NCI-H2107 (cell line): ENCODE results near the gene CHID1.

Experiments
- DNase-seq: peaks from one replicate; lab custom pipeline; 2025; lab: John Stamatoyannopoulos, UW

Gene CHID1

DNA sequence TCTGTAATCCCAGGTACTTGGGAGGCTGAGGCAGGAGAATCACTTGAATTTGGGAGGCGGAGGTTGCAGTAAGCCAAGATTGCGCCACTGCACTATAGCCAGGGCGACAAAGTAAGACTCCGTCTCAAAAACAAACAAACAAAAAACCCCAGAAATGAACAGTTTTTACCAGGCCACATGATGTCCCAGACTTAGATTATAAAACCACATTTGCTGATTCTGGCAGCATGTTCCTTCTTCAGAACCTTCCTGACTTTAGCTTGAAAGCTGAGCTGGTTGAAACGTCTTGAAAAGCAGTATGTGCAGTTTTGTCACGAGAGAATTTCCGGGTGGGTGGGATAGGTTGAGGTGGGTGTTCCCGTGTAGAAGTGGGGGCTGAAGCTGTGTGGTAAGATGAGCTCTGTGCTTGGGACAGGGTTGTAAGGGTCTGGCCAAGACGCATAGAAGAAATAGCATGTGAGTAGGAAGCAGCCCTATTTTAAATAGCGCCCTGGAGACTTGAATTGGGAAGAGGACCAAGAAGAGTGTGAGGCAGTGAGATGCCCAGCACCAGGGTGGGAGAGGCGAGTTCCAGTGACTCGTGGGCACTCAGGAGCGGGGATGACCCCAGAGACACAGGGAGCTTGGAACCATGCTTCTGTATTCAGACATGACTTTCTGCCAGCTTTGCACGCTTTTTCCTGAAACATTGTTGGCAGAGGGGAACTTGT, 22.7 kb upstream of the CHID1 start:
- no peak for DNase-seq

DNA sequence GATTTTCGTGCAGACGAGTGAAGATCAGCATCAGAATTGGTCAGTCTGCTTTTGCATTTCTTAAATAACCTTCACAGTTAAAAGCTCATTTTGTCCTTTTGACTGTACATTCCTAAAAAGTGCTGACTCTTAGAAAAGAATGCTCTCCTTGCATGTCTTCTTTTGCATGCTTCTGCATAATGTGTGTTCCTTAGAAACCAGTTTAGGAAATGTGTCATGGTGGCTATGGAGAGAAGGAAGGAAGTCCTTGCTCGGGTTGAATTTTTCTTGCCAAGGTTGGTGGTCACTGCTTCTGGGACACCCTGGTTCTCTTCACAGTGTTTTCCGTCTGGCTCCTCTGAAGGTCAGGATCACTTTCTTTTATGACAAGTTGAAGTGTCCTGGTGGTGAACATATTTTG, 21.8 kb upstream of the CHID1 start:
- no peak for DNase-seq

- DNase-seq = no peak
These were observed 20.8 kb upstream of the CHID1 start for GRCh38 chr11:931385-931784.

- no peak for DNase-seq
These were observed 18.8 kb upstream of the CHID1 start for GRCh38 chr11:929405-929804.

DNA sequence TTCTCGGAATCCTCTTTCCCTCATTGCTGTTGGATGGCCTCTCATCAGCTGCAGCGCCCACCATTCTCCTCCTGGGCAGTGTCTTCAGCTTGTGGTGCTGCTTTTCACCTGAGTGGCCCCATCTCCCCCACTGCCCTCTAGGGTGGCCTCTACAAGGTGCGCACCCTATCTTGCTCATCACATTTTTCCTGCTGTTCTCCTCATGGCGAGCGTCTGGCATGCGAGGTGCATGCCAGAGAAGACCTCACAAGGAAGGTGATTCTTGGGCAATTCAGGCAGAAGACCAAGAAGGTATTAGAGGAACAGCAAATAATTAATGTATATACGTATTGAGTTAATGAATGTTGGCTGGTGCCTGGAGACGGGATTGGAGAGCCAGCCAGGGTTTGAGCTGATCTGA, 18.2 kb upstream of the CHID1 start:
- DNase-seq = no peak

DNA sequence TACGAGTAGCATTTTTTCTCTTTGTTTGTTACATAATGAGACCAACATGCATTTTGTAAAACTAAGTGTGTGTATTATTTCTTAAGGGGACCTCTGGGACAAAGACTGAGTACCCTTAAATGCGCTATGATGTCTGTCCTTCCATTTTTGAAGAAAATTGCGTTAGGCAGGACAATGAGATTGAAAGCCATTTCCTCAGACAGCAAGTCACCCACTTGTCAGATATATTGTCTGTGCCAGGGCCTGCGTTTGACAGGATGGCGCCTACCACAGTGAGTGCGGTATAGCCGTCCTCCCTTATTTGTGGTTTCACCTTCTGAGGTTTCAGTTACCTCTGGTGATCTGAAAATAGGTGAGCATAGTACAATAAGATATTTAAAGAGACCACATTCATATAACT, 17.3 kb upstream of the CHID1 start:
- DNase-seq = no peak

- DNase-seq = no peak
These were observed 15.8 kb upstream of the CHID1 start for GRCh38 chr11:926341-926916.

- peak; percentile 89 for DNase-seq
These were observed 15.1 kb upstream of the CHID1 start, which contains the start of gene AP2A2 for GRCh38 chr11:925496-926301. Gene AP2A2, plus strand, starts transcription at chr11:925870. Its CDS starts 152 bp downstream, at chr11:926022.

- no peak for DNase-seq
These were observed 14.5 kb upstream of the CHID1 start for GRCh38 chr11:925158-925495.

DNA sequence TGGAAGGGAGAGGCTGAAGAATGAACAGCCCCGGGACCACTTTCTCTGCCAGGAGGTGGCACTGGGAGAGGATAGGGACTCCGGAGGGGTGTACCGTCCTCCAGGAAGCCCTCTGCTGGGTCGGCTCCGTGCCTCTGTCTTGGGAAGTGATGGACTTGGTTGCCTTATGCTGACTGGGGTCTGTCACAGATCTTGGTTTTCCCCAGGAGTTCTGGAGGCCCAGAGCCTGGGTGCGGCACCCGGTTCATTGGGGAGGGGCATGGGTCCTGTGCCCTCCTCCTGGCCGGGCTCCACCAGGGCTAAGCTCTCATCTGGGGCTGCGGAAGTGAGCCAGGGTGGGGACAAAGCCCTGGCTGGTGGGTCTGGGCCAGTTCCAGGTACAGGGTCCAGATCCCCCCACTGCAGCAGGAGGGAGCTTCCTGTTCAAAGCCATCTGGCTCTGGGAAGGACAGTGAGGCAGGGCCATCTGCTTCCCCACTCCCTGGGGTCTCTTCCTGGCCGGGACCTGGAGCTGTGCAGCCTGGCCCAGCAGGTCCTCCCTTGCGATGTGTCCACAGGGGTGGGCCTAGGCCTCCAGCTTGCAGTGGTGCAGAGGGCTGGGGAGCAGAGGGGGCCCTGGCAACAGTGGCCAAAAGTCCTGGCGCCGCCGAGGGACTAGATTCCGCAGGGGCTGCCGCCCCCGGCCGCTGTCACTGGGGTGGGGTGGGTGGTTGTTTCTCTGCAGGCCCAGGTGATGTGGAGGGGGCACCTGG, 14.0 kb upstream of the CHID1 start:
- DNase-seq = no peak

GRCh38 chr11:923691-924405, 13.2 kb upstream of the CHID1 start:
- no peak for DNase-seq

DNA sequence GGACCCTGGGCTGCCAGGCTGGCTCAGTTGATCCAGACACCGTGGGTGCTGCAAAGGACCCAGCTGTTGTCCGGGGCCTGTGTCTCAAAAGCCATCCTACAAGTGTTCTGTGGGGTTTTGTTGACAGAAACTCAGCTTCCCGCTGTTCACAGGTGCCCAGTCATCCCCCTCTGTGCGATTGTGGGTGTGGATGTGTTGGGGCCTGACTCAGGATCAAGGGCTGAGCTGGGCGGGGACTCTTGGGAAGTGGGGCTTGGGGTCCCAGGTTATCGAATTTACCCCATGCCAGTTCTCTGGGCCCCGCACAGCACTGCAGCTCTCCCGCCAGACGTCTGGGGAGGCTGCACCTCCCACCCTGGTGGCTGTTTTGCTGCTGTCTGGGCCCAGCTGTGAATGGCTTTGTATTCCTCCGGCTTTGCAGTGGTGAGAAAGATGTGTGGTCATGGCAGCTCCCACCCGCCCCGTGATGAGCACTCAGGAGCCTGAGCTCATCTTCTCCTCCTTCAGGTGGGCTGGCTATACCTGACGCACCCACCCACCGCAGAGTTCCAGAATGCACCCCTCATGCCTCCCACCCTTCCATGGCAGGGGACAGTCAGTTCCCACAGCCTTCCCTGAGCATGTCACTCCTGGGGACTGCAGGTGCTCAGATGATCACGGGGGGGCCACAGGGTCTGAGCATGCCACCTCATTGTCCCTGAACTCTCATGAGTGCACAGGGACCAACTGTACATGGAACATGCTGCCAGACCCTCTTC, 11.5 kb upstream of the CHID1 start:
- DNase-seq = no peak

GRCh38 chr11:917426-917825, 6.8 kb upstream of the CHID1 start:
- no peak for DNase-seq

GRCh38 chr11:914747-915501, 4.3 kb upstream of the CHID1 start:
- DNase-seq = no peak

- no peak for DNase-seq
These were observed 3.6 kb upstream of the CHID1 start for GRCh38 chr11:914204-914603.

GRCh38 chr11:913043-913442, 2.4 kb upstream of the CHID1 start:
- DNase-seq = no peak

GRCh38 chr11:912266-912665, 1.7 kb upstream of the CHID1 start:
- no peak for DNase-seq

DNA sequence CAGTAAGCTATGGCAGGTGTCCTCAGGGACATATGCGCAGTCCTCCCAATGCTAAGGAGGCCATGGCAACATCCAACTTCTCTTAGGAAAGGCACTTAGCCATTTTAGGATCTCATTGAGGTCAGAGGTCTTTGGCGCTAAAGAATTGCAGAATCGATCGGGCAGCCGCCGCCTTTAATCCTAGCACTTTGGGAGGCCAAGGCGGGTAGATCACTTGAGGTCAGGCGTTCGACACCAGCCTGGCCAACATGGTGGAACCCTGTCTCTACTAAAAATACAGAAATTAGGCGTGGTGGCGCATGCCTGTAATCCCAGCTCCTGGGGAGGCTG, 1.2 kb upstream of the CHID1 start:
- no peak for DNase-seq

DNA sequence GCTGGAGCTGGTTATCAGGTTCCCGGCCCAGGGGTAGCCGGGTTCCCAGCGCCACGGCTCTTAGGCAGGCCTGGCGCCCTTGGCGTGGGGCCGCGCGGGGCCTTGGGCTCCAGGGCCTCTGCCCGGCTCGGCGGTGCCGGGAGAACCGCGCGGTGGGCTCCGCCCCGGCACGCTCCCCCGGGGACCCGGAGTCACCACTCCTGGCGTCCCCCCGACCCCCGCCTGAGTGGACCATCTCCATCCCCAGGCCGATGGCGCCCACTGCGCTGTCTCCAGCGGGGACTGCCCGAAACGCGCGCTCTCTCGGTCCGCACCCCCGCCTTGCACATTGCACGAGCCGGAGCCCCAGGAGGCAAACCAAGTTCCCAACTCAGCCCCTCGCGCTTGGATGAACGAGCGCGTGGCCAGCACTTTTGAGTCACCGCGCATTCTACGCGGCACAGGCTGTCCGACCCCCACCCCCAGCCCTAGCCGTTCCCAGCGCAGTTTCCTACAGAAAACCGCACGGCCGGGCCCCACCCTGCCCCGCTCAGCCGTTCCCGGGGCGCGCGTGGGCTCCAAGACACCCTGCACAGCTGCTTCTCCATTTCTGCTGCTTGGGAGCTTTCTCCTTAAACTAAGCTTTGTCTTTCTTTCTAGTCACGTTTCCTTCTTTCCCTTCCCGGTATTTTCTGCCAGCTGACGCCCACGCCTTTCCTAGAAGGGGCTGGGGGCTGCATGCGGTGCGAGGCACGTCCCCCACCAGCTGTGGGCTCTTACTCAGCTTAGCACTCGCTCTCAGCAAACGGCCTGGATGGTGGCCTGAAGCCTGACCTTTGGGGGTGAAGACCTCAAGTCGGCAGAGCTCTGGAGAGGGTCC, 650 bp upstream of the CHID1 start:
- no peak for DNase-seq
